ENCODE measurements around the gene PLCL2.

GRCh38 chr3:16944356-16944755 lies 59.6 kb downstream of the PLCL2 start:
- TF ChIP-seq POLR2AphosphoS5 (IDR thresholded peaks at IDR 0.05; ENCODE audit: insufficient read depth in 1 of 2, low read depth in 1 of 2) (no peak), CTCF (IDR thresholded peaks at IDR 0.05) (no peak)

Data from vagina (tissue), 2 donors.